GM10266 (cell line): ENCODE data around the gene GPR183.

ENCODE experiments used
- DNase-seq: peaks from one replicate; pipeline ENCODE4 v3.0.0; 2012; ENCODE audit errors: extremely low spot score
- TF ChIP-seq, protein P1 (sequence below): IDR thresholded peaks from 2 replicates; pipeline ENCODE4 v1.5.1; 2012; ENCODE audit warnings: mild to moderate bottlenecking, low read depth; ENCODE audit not compliant: control insufficient read depth, insufficient read depth; ENCODE audit errors: missing control alignments

GPR183 gene

GRCh38 chr13:99312493-99312883, 5.3 kb upstream of the GPR183 start:
- TF ChIP-seq, protein P1, sequence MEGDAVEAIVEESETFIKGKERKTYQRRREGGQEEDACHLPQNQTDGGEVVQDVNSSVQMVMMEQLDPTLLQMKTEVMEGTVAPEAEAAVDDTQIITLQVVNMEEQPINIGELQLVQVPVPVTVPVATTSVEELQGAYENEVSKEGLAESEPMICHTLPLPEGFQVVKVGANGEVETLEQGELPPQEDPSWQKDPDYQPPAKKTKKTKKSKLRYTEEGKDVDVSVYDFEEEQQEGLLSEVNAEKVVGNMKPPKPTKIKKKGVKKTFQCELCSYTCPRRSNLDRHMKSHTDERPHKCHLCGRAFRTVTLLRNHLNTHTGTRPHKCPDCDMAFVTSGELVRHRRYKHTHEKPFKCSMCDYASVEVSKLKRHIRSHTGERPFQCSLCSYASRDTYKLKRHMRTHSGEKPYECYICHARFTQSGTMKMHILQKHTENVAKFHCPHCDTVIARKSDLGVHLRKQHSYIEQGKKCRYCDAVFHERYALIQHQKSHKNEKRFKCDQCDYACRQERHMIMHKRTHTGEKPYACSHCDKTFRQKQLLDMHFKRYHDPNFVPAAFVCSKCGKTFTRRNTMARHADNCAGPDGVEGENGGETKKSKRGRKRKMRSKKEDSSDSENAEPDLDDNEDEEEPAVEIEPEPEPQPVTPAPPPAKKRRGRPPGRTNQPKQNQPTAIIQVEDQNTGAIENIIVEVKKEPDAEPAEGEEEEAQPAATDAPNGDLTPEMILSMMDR, result no peak
- no peak for DNase-seq

DNA sequence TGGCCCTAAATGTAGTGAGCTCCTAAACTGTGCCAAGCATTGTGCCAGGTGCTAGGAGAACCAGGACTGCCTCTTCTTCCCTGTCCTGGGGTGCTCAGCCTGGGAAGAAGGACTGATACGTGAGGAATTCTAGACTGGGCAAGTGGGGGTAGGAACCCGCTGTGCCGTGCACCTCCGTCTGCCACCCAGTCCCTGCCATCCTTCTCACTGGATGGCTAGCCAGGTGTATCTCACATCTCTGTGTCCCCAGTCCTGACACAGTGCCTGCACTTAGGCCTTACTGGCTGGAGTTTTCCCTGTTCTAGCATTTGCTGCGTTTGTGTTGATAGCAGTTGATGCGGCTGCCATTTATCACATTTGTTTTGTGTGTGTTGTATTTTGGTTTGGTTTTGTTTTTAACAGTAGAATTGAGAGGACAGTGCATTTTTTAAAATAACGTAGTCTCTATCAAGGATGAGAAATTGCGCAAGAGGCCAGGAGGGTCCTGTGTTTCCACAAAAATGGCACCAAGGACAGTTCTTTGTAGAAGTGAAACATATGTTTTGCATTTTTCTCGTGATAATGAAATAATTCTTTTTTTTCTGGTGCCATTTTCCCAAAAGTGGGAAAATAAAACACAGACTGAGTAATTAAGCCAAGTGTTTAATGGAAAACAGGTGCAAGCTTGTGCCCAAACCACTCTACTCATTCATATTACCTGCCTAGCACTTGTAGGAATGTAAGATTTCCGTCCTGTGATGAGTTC, 4.7 kb upstream of the GPR183 start:
- DNase-seq, result no peak
- TF ChIP-seq, protein P1, result no peak

GRCh38 chr13:99311137-99311536, 3.9 kb upstream of the GPR183 start:
- TF ChIP-seq, protein P1, result no peak
- DNase-seq, result no peak

GRCh38 chr13:99310382-99311031, 3.3 kb upstream of the GPR183 start:
- TF ChIP-seq, protein P1, result no peak
- DNase-seq, result no peak

GRCh38 chr13:99308471-99309087, 1.4 kb upstream of the GPR183 start:
- TF ChIP-seq, protein P1, result no peak
- DNase-seq, result no peak

- TF ChIP-seq, protein P1, result no peak
- no peak for DNase-seq
Observed at GRCh38 chr13:99307648-99308339, 595 bp upstream of the GPR183 start.

GRCh38 chr13:99305566-99305965, 1.6 kb downstream of the GPR183 start:
- TF ChIP-seq, protein P1, result no peak
- DNase-seq, result no peak
